Activated T-cell treated with anti-CD3 and anti-CD28 coated beads for 4 hours (primary cell): ENCODE results near the gene HOXA7.

Experiments
- DNase-seq: peaks from one replicate; pipeline ENCODE4 v3.0.0-alpha.2; 2020

Gene HOXA7

GRCh38 chr7:27169658-27170425 is 13.4 kb upstream of the HOXA7 start:
- no peak for DNase-seq

GRCh38 chr7:27168265-27168947 is 11.9 kb upstream of the HOXA7 start:
- DNase-seq, result no peak

- no peak for DNase-seq
These were observed 11.4 kb upstream of the HOXA7 start for GRCh38 chr7:27167916-27168264.

GRCh38 chr7:27166531-27167505 is 10.3 kb upstream of the HOXA7 start:
- no peak for DNase-seq

- no peak for DNase-seq
These were observed 9.6 kb upstream of the HOXA7 start for GRCh38 chr7:27165996-27166530.

GRCh38 chr7:27165089-27165995 is 8.9 kb upstream of the HOXA7 start, which contains the start of gene HOXA9:
TSS of gene HOXA9 (minus strand) at chr7:27165537. CDS start at chr7:27165457, 80 bp downstream.
- no peak for DNase-seq

- DNase-seq, result no peak
These were observed 8.1 kb upstream of the HOXA7 start for GRCh38 chr7:27164367-27165088.

- DNase-seq, result no peak
These were observed 7.5 kb upstream of the HOXA7 start for GRCh38 chr7:27164045-27164366.

- no peak for DNase-seq
These were observed 7.0 kb upstream of the HOXA7 start for GRCh38 chr7:27163288-27164044.

- DNase-seq, result no peak
These were observed 6.2 kb upstream of the HOXA7 start for GRCh38 chr7:27162561-27163287.

- DNase-seq, result no peak
These were observed 5.5 kb upstream of the HOXA7 start for GRCh38 chr7:27161721-27162560.

GRCh38 chr7:27161214-27161720 is 4.8 kb upstream of the HOXA7 start:
- no peak for DNase-seq

GRCh38 chr7:27160546-27161213 is 4.2 kb upstream of the HOXA7 start:
- DNase-seq, result peak; percentile 81

GRCh38 chr7:27160145-27160545 is 3.7 kb upstream of the HOXA7 start:
- no peak for DNase-seq

GRCh38 chr7:27159266-27160144 is 3.0 kb upstream of the HOXA7 start:
- DNase-seq, result no peak

GRCh38 chr7:27158436-27159265 is 2.2 kb upstream of the HOXA7 start:
- DNase-seq, result no peak
